Nephron progenitor cell (in vitro differentiated cells): ENCODE measurements around the gene NMNAT1.

Experiments used
- DNase-seq: peaks from one replicate; pipeline ENCODE4 v3.0.0; 2021
- H3K27ac Mint-ChIP-seq: 2 replicates; pipeline ENCODE4 v1.8.0; 2021; ENCODE audit warnings: mild to moderate bottlenecking, moderate library complexity, mixed read lengths
- H3K27me3 Mint-ChIP-seq: 2 replicates; pipeline ENCODE4 v1.8.0; 2021; ENCODE audit warnings: mild to moderate bottlenecking, low read depth, mixed read lengths; ENCODE audit not compliant: poor library complexity
- H3K36me3 Mint-ChIP-seq: 2 replicates; pipeline ENCODE4 v1.8.0; 2021; ENCODE audit warnings: low read depth, mixed read lengths
- H3K4me1 Mint-ChIP-seq: 2 replicates; pipeline ENCODE4 v1.8.0; 2021; ENCODE audit warnings: mixed read lengths
- H3K4me3 Mint-ChIP-seq: 2 replicates; pipeline ENCODE4 v1.8.0; 2021; ENCODE audit warnings: mild to moderate bottlenecking, moderate library complexity, mixed read lengths
- H3K9me3 Mint-ChIP-seq: 2 replicates; pipeline ENCODE4 v1.8.0; 2021; ENCODE audit warnings: mild to moderate bottlenecking, moderate library complexity, mixed read lengths
- CTCF ChIP-seq: fragments of 200-600 bp; sonication (generic); IDR thresholded peaks from 2 replicates; pipeline ENCODE4 v1.5.0; 2021; ENCODE audit warnings: antibody characterized with exemption

The NMNAT1 gene

GRCh38 chr1:9929431-9930385 lies 13.6 kb upstream of the NMNAT1 start:
- H3K36me3 Mint-ChIP-seq: peaks cover 50% of the 10 kb centered on the region
- no peak for TF ChIP-seq CTCF
- peak overlapping the region; percentile 61 for H3K27ac Mint-ChIP-seq
- H3K9me3 Mint-ChIP-seq: no peaks in the 10 kb centered on the region
- no peak overlapping the region for H3K4me3 Mint-ChIP-seq
- no peaks in the 10 kb centered on the region for H3K27me3 Mint-ChIP-seq
- peaks cover 28% of the 10 kb centered on the region for H3K4me1 Mint-ChIP-seq
- no peak for DNase-seq

- no peak for DNase-seq
- peaks cover 18% of the 10 kb centered on the region for H3K36me3 Mint-ChIP-seq
- peak overlapping the region; percentile 99 for H3K27ac Mint-ChIP-seq
- peak overlapping the region; percentile 98 for H3K4me3 Mint-ChIP-seq
- TF ChIP-seq CTCF: peak; percentile 54
- peaks cover 2% of the 10 kb centered on the region for H3K27me3 Mint-ChIP-seq
- H3K4me1 Mint-ChIP-seq: peaks cover 14% of the 10 kb centered on the region
- no peaks in the 10 kb centered on the region for H3K9me3 Mint-ChIP-seq
Measured at GRCh38 chr1:9942399-9942938, 806 bp upstream of the NMNAT1 start.

GRCh38 chr1:9946315-9946714 lies 3.0 kb downstream of the NMNAT1 start:
- Mint-ChIP-seq H3K4me3 (no peak overlapping the region), H3K9me3 (no peaks in the 10 kb centered on the region), H3K27me3 (peaks cover 2% of the 10 kb centered on the region), H3K27ac (no peak overlapping the region), H3K4me1 (peaks cover 19% of the 10 kb centered on the region), H3K36me3 (peaks cover 11% of the 10 kb centered on the region)
- no peak for DNase-seq
- no peak for TF ChIP-seq CTCF

- no peaks in the 10 kb centered on the region for H3K27me3 Mint-ChIP-seq
- no peak for TF ChIP-seq CTCF
- no peaks in the 10 kb centered on the region for H3K9me3 Mint-ChIP-seq
- no peak for DNase-seq
- H3K4me1 Mint-ChIP-seq: peaks cover 31% of the 10 kb centered on the region
- no peak overlapping the region for H3K27ac Mint-ChIP-seq
- no peak overlapping the region for H3K4me3 Mint-ChIP-seq
- peaks cover 4% of the 10 kb centered on the region for H3K36me3 Mint-ChIP-seq
Measured at GRCh38 chr1:9957726-9958125, 14.5 kb downstream of the NMNAT1 start.

GRCh38 chr1:9960011-9960410 lies 16.7 kb downstream of the NMNAT1 start:
- Mint-ChIP-seq H3K4me3 (no peak overlapping the region), H3K9me3 (no peaks in the 10 kb centered on the region), H3K4me1 (peaks cover 31% of the 10 kb centered on the region), H3K27ac (no peak overlapping the region), H3K36me3 (peaks cover 9% of the 10 kb centered on the region), H3K27me3 (peaks cover 2% of the 10 kb centered on the region)
- no peak for TF ChIP-seq CTCF
- no peak for DNase-seq
